H1 (cell line): ENCODE data around the gene KCNQ2. TPM values are rescaled to one million over a fixed set of nuclear protein-coding genes. Genes with fewer than 3 reads are reported as not detected.

Experiments used
- CTCF ChIA-PET: fragments of 300-600 bp; sonication (Branson Sonifier 250); formaldehyde crosslinking; loops from one replicate; lab custom pipeline; 2021; ENCODE audit not compliant: partially characterized antibody; lab: Charles Lee
- POLR2A ChIA-PET: fragments of 300-600 bp; sonication (Branson Sonifier 250); formaldehyde crosslinking; loops from one replicate; lab custom pipeline; 2021; ENCODE audit warnings: inconsistent platforms; ENCODE audit not compliant: partially characterized antibody; lab: Charles Lee
- DNase-seq, 2 experiments: peaks; one replicate each; pipeline versions ENCODE4 v3.0.0 to v3.0.0-alpha.2; 2010 to 2022; ENCODE audit warnings: low spot score in 2 of 2, low read depth in 1 of 2, mixed read lengths in 1 of 2
- FAIRE-seq: peaks from 2 replicates; lab custom pipeline; 2011; peaks lifted over from hg19 to GRCh38; lab: Jason Lieb, UNC
- H2AFZ ChIP-seq: 2 replicates; pipeline ENCODE4 v1.8.1; 2012; ENCODE audit warnings: low read length, inconsistent platforms
- H2AK5ac ChIP-seq: 2 replicates; pipeline ENCODE4 v1.6.1; 2013; ENCODE audit warnings: low read depth, low read length
- H2BK120ac ChIP-seq: replicated peaks from 2 replicates; pipeline ENCODE3; 2013; ENCODE audit warnings: low read depth, low read length, inconsistent platforms
- H2BK12ac ChIP-seq: 2 replicates; pipeline ENCODE4 v1.6.1; 2013; ENCODE audit warnings: low read depth, low read length
- H2BK15ac ChIP-seq: 2 replicates; pipeline ENCODE4 v1.6.1; 2013; ENCODE audit warnings: low read length
- H2BK20ac ChIP-seq: 2 replicates; pipeline ENCODE4 v1.6.1; 2013; ENCODE audit warnings: low read length
- H2BK5ac ChIP-seq: 2 replicates; pipeline ENCODE4 v1.6.1; 2013; ENCODE audit warnings: low read depth, low read length
- H3K14ac ChIP-seq: 2 replicates; pipeline ENCODE4 v1.6.1; 2013; ENCODE audit warnings: inconsistent platforms; ENCODE audit not compliant: insufficient read length
- H3K18ac ChIP-seq: 2 replicates; pipeline ENCODE4 v1.6.1; 2013; ENCODE audit warnings: low read length; ENCODE audit errors: extremely low read depth
- H3K23ac ChIP-seq: 2 replicates; pipeline ENCODE4 v1.6.1; 2013; ENCODE audit warnings: inconsistent platforms; ENCODE audit not compliant: insufficient read length
- H3K23me2 ChIP-seq: 2 replicates; pipeline ENCODE4 v1.6.1; 2013; ENCODE audit warnings: low read depth, low read length
- H3K27ac ChIP-seq: 2 replicates; pipeline ENCODE4 v1.6.1; 2011; ENCODE audit warnings: low read depth, low read length, inconsistent platforms
- H3K27me3 ChIP-seq, 4 experiments: replicated peaks in 1 of 4; 1 replicate in 1 of 4; 2 replicates in 3 of 4; pipeline versions ENCODE4 v1.6.1 to v1.8.1; 2011 to 2013; ENCODE audit warnings: low read length in 3 of 4, mild to moderate bottlenecking in 3 of 4, inconsistent platforms in 2 of 4, mixed read lengths in 2 of 4, moderate library complexity in 1 of 4; ENCODE audit not compliant: control insufficient read depth in 3 of 4, insufficient read depth in 3 of 4; ENCODE audit errors: extremely low read depth in 1 of 4
- H3K36me3 ChIP-seq, 4 experiments: 2 replicates each; pipeline versions ENCODE4 v1.6.1 to v1.8.1; 2011 to 2013; ENCODE audit warnings: mild to moderate bottlenecking in 4 of 4, low read length in 3 of 4, moderate library complexity in 2 of 4, control low read depth in 1 of 4, inconsistent platforms in 1 of 4; ENCODE audit not compliant: insufficient read depth in 4 of 4, control insufficient read depth in 2 of 4
- H3K4ac ChIP-seq: replicated peaks from 2 replicates; pipeline ENCODE3; 2013; ENCODE audit warnings: low read length, low read depth, mixed read lengths, inconsistent platforms; ENCODE audit not compliant: insufficient read length
- H3K4me1 ChIP-seq, 4 experiments: replicated peaks in 1 of 4; 1 replicate in 1 of 4; 2 replicates in 3 of 4; pipeline versions ENCODE4 v1.6.1 to v1.8.1; 2011 to 2013; ENCODE audit warnings: low read length in 3 of 4, inconsistent platforms in 2 of 4, mixed read lengths in 1 of 4; ENCODE audit not compliant: insufficient read depth in 4 of 4, control insufficient read depth in 3 of 4
- H3K4me2 ChIP-seq, 2 experiments: 2 replicates each; pipeline versions ENCODE4 v1.6.1 to v1.8.1; 2011 to 2013; ENCODE audit warnings: low read depth in 2 of 2, low read length in 2 of 2, control low read depth in 1 of 2, inconsistent platforms in 1 of 2, mild to moderate bottlenecking in 1 of 2; ENCODE audit not compliant: insufficient read depth in 1 of 2
- H3K4me3 ChIP-seq, 4 experiments: fragments of 200-600, 300-600 bp in 1 of 4; sonication (generic), shearing (Covaris generic), sonication (Bioruptor Twin) in 1 of 4; 2 replicates each; pipeline versions ENCODE4 v1.5.1 to v1.8.1; 2011 to 2016; ENCODE audit warnings: low read length in 4 of 4, low read depth in 3 of 4, control low read depth in 2 of 4, inconsistent platforms in 2 of 4, mild to moderate bottlenecking in 2 of 4, mixed read lengths in 1 of 4, moderate library complexity in 1 of 4; ENCODE audit not compliant: insufficient read depth in 2 of 4; ENCODE audit errors: extremely low read depth in 1 of 4
- H3K56ac ChIP-seq: replicated peaks from 2 replicates; pipeline ENCODE3; 2013; ENCODE audit warnings: low read depth, mild to moderate bottlenecking, mixed read lengths, low read length, inconsistent platforms; ENCODE audit not compliant: insufficient read length
- H3K79me1 ChIP-seq: 2 replicates; pipeline ENCODE4 v1.6.1; 2013; ENCODE audit warnings: low read depth, low read length, control low read depth
- H3K79me2 ChIP-seq, 2 experiments: 2 replicates each; pipeline versions ENCODE4 v1.6.1 to v1.8.1; 2012 to 2013; ENCODE audit warnings: low read length in 2 of 2, mild to moderate bottlenecking in 2 of 2, inconsistent platforms in 1 of 2; ENCODE audit not compliant: insufficient read depth in 2 of 2, control insufficient read depth in 1 of 2
- H3K9ac ChIP-seq, 4 experiments: replicated peaks in 1 of 4; 1 replicate in 1 of 4; 2 replicates in 3 of 4; pipeline versions ENCODE4 v1.6.1 to v1.8.1; 2011 to 2013; ENCODE audit warnings: low read depth in 3 of 4, low read length in 3 of 4, control low read depth in 2 of 4, mild to moderate bottlenecking in 2 of 4, moderate library complexity in 2 of 4, inconsistent platforms in 1 of 4; ENCODE audit errors: extremely low read depth in 1 of 4
- H3K9me3 ChIP-seq, 2 experiments: 2 replicates each; pipeline versions ENCODE4 v1.6.1 to v1.8.1; 2012 to 2013; ENCODE audit warnings: mild to moderate bottlenecking in 2 of 2, moderate library complexity in 2 of 2, control low read depth in 1 of 2, inconsistent platforms in 1 of 2, low read depth in 1 of 2, low read length in 1 of 2, mixed read lengths in 1 of 2; ENCODE audit not compliant: insufficient read depth in 2 of 2
- H4K20me1 ChIP-seq, 2 experiments: replicated peaks in 1 of 2; 2 replicates each; pipeline versions ENCODE3 to v1.8.1; 2011 to 2013; ENCODE audit warnings: inconsistent platforms in 2 of 2, low read length in 2 of 2, mild to moderate bottlenecking in 1 of 2; ENCODE audit not compliant: insufficient read depth in 2 of 2, control insufficient read depth in 1 of 2
- H4K5ac ChIP-seq: 2 replicates; pipeline ENCODE4 v1.6.1; 2013; ENCODE audit warnings: low read length, low read depth, mixed read lengths, inconsistent platforms; ENCODE audit not compliant: insufficient read length
- H4K8ac ChIP-seq: 2 replicates; pipeline ENCODE4 v1.8.0; 2013; ENCODE audit warnings: mild to moderate bottlenecking, moderate library complexity, low read length, inconsistent platforms; ENCODE audit not compliant: insufficient read depth; ENCODE audit errors: extremely low read depth
- H4K91ac ChIP-seq: replicated peaks from 2 replicates; pipeline ENCODE3; 2013; ENCODE audit warnings: low read length, mixed read lengths, inconsistent platforms; ENCODE audit not compliant: insufficient read length
- BACH1 ChIP-seq: IDR thresholded peaks from 2 replicates; pipeline ENCODE4 v1.6.1; 2012; ENCODE audit warnings: low read length, improper control_type of control experiment
- EP300 ChIP-seq, 2 experiments: IDR thresholded peaks; 1 replicate in 1 of 2; 2 replicates in 1 of 2; pipeline ENCODE4 v1.6.1; 2011 to 2012; ENCODE audit warnings: low read depth in 2 of 2, low read length in 2 of 2, mild to moderate bottlenecking in 2 of 2, borderline replicate concordance in 1 of 2, inconsistent platforms in 1 of 2, moderate library complexity in 1 of 2
- SAP30 ChIP-seq: fragments of 300-600 bp; sonication (generic); IDR thresholded peaks from 2 replicates; pipeline ENCODE4 v1.7.1; 2012; ENCODE audit warnings: low read length, moderate library complexity, mild to moderate bottlenecking, inconsistent platforms; ENCODE audit not compliant: insufficient read depth, insufficient replicate concordance
- SP4 ChIP-seq: IDR thresholded peaks from 2 replicates; pipeline ENCODE4 v1.6.1; 2012; ENCODE audit warnings: low read length, inconsistent platforms
- TCF12 ChIP-seq: IDR thresholded peaks from 2 replicates; pipeline ENCODE4 v1.6.1; 2011; ENCODE audit warnings: low read depth, mild to moderate bottlenecking, low read length
- WGBS, 2 experiments: shearing (Covaris generic) in 1 of 2; methylation state at CpG; one replicate each; pipeline versions ENCODE4 v1.1.6 to v1.1.7; 2013 to 2015; ENCODE audit warnings: low lambda C conversion rate in 2 of 2, mixed read lengths in 2 of 2, inconsistent platforms in 1 of 2, low coverage in 1 of 2, missing lambda C conversion rate in 1 of 2; ENCODE audit not compliant: insufficient replicate concordance in 2 of 2, insufficient coverage in 1 of 2, insufficient read length in 1 of 2; ENCODE audit errors: extremely low coverage in 1 of 2, missing lambda C conversion rate in 1 of 2; 5-methylcytosine and 5-hydroxymethylcytosine counted together
- polyA plus RNA-seq, 7 experiments: library from polyadenylated mRNA; depleted of rRNA in 3 of 7; stranded (reverse) in 5 of 7; unstranded in 2 of 7; fragments of >200 nt in 5 of 7; fragments of 200-250 nt in 2 of 7; gene quantifications; 1 replicate in 5 of 7; 2 replicates in 1 of 7; 4 replicates in 1 of 7; pipeline versions ENCODE4 v1.2.1 to v1.2.3, GENCODE V29; 2011 to 2013; ENCODE audit warnings: missing spikeins in 2 of 7, mixed read lengths in 2 of 7
- total RNA-seq: library from RNA; stranded (reverse); fragmentation: NEBNext Ultra II Directional; extraction: Animal tissue kit (Norgen Biotek cat#: 25700); gene quantifications from 2 replicates; pipeline ENCODE4 v1.2.1, GENCODE V29; 2021

KCNQ2 gene
- total and polyA plus RNA-seq, 2 of the 8 experiments (the other 6 are each of a cell fraction or from before 2014, with no cell fraction given) = 82.6 to 243 TPM

- H3K36me3 ChIP-seq = no peaks in the 10 kb centered on the region
- H3K27ac ChIP-seq = no peak overlapping the region
- no peak overlapping the region; the same call in 1 of the 2 replicates for H3K18ac ChIP-seq
- ChIA-PET CTCF (interaction anchor here (0.6 to 1.6 kb wide), 6 partner anchors 13 to 503 kb away, joined by 3 to 4 read pairs (median 4); no protein-coding TSS in a partner anchor), POLR2A (interaction anchor here (1.3 to 1.7 kb wide), 2 partner anchors 13 to 18 kb away, joined by 4 to 5 read pairs; no protein-coding TSS in a partner anchor)
- no peak overlapping the region; the same call in 1 of the 2 replicates for H2BK5ac ChIP-seq
- no peak overlapping the region for H3K4ac ChIP-seq
- H3K9me3 ChIP-seq = no peaks in the 10 kb centered on the region
- H2BK15ac ChIP-seq = peak overlapping the region; percentile 29; the same call in 1 of the 2 replicates
- H4K91ac ChIP-seq = peak overlapping the region; percentile 25
- H4K20me1 ChIP-seq = peaks cover 2 to 34% of the 10 kb centered on the region in 2 experiments
- H3K9ac ChIP-seq = no peak overlapping the region
- H2BK120ac ChIP-seq = no peak overlapping the region
- H3K79me2 ChIP-seq = peaks cover 0 to 48% of the 10 kb centered on the region in 2 experiments; a peak in 3 of 4 replicates
- no peak overlapping the region for H2AFZ ChIP-seq
- no peaks in the 10 kb centered on the region for H3K27me3 ChIP-seq
- H4K5ac ChIP-seq = no peak overlapping the region
- H3K23me2 ChIP-seq = no peaks in the 10 kb centered on the region
- whole genome bisulfite sequencing, 2 experiments = 90% methylated on average over 20 of the region's 20 CpGs; no CpG with 5 or more reads in 1 of the 2 experiments
- H2BK20ac ChIP-seq = no peak overlapping the region
- no peak overlapping the region for H2BK12ac ChIP-seq
- H3K4me1 ChIP-seq = peaks cover 0 to 32% (median 22%) of the 10 kb centered on the region in 4 experiments; a peak in 5 of 7 replicates
- DNase-seq (no peak), FAIRE-seq (no peak)
- no peak overlapping the region for H3K23ac ChIP-seq
- no peak overlapping the region for H4K8ac ChIP-seq
- no peak overlapping the region for H3K56ac ChIP-seq
- H3K79me1 ChIP-seq = peaks cover 29% of the 10 kb centered on the region
- H3K14ac ChIP-seq = no peak overlapping the region
- H3K4me2 ChIP-seq = no peak overlapping the region
- H3K4me3 ChIP-seq = no peak overlapping the region
- TF ChIP-seq BACH1 (no peak), SP4 (no peak), SAP30 (no peak), EP300 (IDR thresholded peaks at IDR 0.05; ENCODE audit: borderline replicate concordance in 1 of 2, low read depth in 2 of 2, low read length in 2 of 2) (no peak), TCF12 (no peak)
- H2AK5ac ChIP-seq = no peak overlapping the region
These were observed 20.1 kb downstream of the KCNQ2 start for GRCh38 chr20:63452341-63452740.
